SU-DHL-6 (cell line): ENCODE data around the gene PRKAB2.

Experiments
- H2AFZ ChIP-seq: fragments of 200-600 bp; sonication (generic); 2 replicates; pipeline ENCODE4 v1.6.1; 2014; ENCODE audit warnings: low read depth, mild to moderate bottlenecking, moderate library complexity, mixed read lengths, antibody characterized with exemption, low read length; ENCODE audit not compliant: severe bottlenecking
- H3F3A ChIP-seq: fragments of 200-600 bp; shearing (Covaris generic); 2 replicates; pipeline ENCODE4 v1.6.0; 2016; ENCODE audit warnings: antibody characterized with exemption, mild to moderate bottlenecking; ENCODE audit not compliant: insufficient read depth
- H3K27ac ChIP-seq: fragments of 200-600 bp; sonication (generic); 2 replicates; pipeline ENCODE4 v1.5.1; 2016; ENCODE audit warnings: low read depth, mild to moderate bottlenecking, low read length, moderate library complexity, mixed read lengths
- H3K27me3 ChIP-seq: fragments of 200-600 bp; sonication (generic), shearing (Covaris generic); 2 replicates; pipeline ENCODE4 v1.6.0; 2014; ENCODE audit warnings: mild to moderate bottlenecking, low read length
- H3K36me3 ChIP-seq: fragments of 200-600 bp; sonication (generic); 2 replicates; pipeline ENCODE4 v1.6.1; 2014; ENCODE audit warnings: mild to moderate bottlenecking, low read length, mixed read lengths
- H3K4me2 ChIP-seq: fragments of 300-600, 200-600 bp; shearing (Covaris generic), sonication (generic); 2 replicates; pipeline ENCODE4 v1.6.0; 2014; ENCODE audit warnings: low read length, low read depth, mild to moderate bottlenecking; ENCODE audit not compliant: poor library complexity, severe bottlenecking
- H3K4me3 ChIP-seq: fragments of 200-600 bp; sonication (generic); 2 replicates; pipeline ENCODE4 v1.5.1; 2014; ENCODE audit warnings: antibody characterized with exemption, low read length, mild to moderate bottlenecking, mixed read lengths; ENCODE audit not compliant: insufficient read depth, poor library complexity, severe bottlenecking
- H3K79me2 ChIP-seq: fragments of 200-600 bp; sonication (generic); 2 replicates; pipeline ENCODE4 v1.6.1; 2014; ENCODE audit warnings: mild to moderate bottlenecking, low read length, moderate library complexity; ENCODE audit not compliant: insufficient read depth
- H3K9ac ChIP-seq: fragments of 200-600 bp; sonication (generic); 2 replicates; pipeline ENCODE4 v1.7.0; 2014; ENCODE audit warnings: mild to moderate bottlenecking, low read length
- H3K9me2 ChIP-seq: fragments of 200-600 bp; sonication (generic); replicated peaks from 2 replicates; pipeline ENCODE4 v1.6.1; 2014; ENCODE audit warnings: low read length; ENCODE audit not compliant: insufficient read depth
- H3K9me3 ChIP-seq: fragments of 200-600 bp; sonication (generic); 2 replicates; pipeline ENCODE4 v1.6.1; 2014; ENCODE audit warnings: low read length, mixed read lengths; ENCODE audit not compliant: insufficient read depth
- H4K20me1 ChIP-seq: fragments of 200-600 bp; sonication (generic); 2 replicates; pipeline ENCODE4 v1.6.1; 2014; ENCODE audit warnings: low read depth, mild to moderate bottlenecking, antibody characterized with exemption, low read length, moderate library complexity, mixed read lengths
- CTCF ChIP-seq: fragments of 200-600 bp; sonication (generic); IDR thresholded peaks from one replicate; pipeline ENCODE4 v1.5.1; 2017; ENCODE audit warnings: antibody characterized with exemption, mild to moderate bottlenecking, low read length, moderate library complexity; ENCODE audit not compliant: insufficient read depth, poor library complexity, severe bottlenecking
- EZH2phosphoT487 ChIP-seq: fragments of 200-600 bp; sonication (generic), shearing (Covaris generic); conservative IDR thresholded peaks from 2 replicates; pipeline ENCODE4 v1.6.1; 2018; ENCODE audit warnings: mild to moderate bottlenecking, antibody characterized with exemption, low read length, moderate library complexity, mixed read lengths

The PRKAB2 gene

GRCh38 chr1:147216124-147216523 lies 43.9 kb upstream of the PRKAB2 start:
- H3K27ac ChIP-seq = no peak overlapping the region
- TF ChIP-seq CTCF (no peak), EZH2phosphoT487 (no peak)
- no peak overlapping the region for H3K9ac ChIP-seq
- H2AFZ ChIP-seq = no peak overlapping the region
- H3F3A ChIP-seq = no peaks in the 10 kb centered on the region
- no peaks in the 10 kb centered on the region for H3K36me3 ChIP-seq
- H3K27me3 ChIP-seq = no peaks in the 10 kb centered on the region
- no peak overlapping the region for H3K4me2 ChIP-seq
- H3K4me3 ChIP-seq = no peak overlapping the region
- no peaks in the 10 kb centered on the region for H3K9me2 ChIP-seq
- H3K79me2 ChIP-seq = no peaks in the 10 kb centered on the region
- no peaks in the 10 kb centered on the region for H4K20me1 ChIP-seq
- no peaks in the 10 kb centered on the region for H3K9me3 ChIP-seq

- no peaks in the 10 kb centered on the region for H3K9me2 ChIP-seq
- H3K9ac ChIP-seq = no peak overlapping the region
- H2AFZ ChIP-seq = no peak overlapping the region
- H3F3A ChIP-seq = no peaks in the 10 kb centered on the region
- H3K4me3 ChIP-seq = no peak overlapping the region
- no peaks in the 10 kb centered on the region for H3K36me3 ChIP-seq
- H3K9me3 ChIP-seq = no peaks in the 10 kb centered on the region
- no peak overlapping the region for H3K27ac ChIP-seq
- no peak for TF ChIP-seq CTCF
- no peak for TF ChIP-seq EZH2phosphoT487
- H3K79me2 ChIP-seq = no peaks in the 10 kb centered on the region
- H3K27me3 ChIP-seq = no peaks in the 10 kb centered on the region
- H4K20me1 ChIP-seq = no peaks in the 10 kb centered on the region
- H3K4me2 ChIP-seq = no peak overlapping the region
Observed at GRCh38 chr1:147215540-147215916, 43.3 kb upstream of the PRKAB2 start.

DNA sequence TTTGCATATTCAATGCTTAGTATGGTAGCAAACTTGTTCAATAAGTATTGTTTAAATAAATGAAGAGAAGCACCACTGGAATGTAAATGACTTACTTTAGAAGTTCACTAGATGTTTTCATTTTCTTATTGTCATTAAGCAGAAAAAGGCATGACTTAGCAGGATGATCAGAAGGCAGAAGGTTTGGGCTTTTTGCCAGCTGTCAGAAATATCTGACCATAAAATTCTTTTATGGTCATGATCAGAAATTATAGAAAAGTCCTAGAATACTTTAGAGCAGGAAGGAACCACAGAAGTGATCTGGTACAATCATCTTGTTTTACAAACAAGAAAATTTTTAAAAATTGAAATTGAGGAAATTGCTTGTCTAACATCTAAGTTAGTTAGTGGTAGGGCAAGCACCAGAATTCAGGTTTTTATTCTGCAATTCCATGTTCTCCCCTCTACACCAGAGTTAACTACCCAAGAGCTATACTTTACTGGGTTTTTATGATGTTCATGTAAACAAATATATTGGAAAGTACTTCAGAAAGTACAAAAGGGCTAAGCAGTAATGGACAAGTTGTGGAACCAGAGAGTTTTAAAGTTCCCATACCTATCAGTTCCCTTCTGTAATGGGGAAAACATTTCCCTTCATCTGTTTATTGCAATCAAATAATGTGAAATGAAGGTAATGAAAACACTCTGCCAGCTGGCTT lies 42.7 kb upstream of the PRKAB2 start:
- H3K27ac ChIP-seq = no peak overlapping the region

More for the DNA sequence above, 42.7 kb upstream of the PRKAB2 start:
- no peak overlapping the region for H2AFZ ChIP-seq
- no peaks in the 10 kb centered on the region for H4K20me1 ChIP-seq
- no peaks in the 10 kb centered on the region for H3K79me2 ChIP-seq
- no peak for TF ChIP-seq CTCF
- no peak for TF ChIP-seq EZH2phosphoT487
- H3K4me2 ChIP-seq = no peak overlapping the region
- H3K27me3 ChIP-seq = no peaks in the 10 kb centered on the region
- H3K9ac ChIP-seq = no peak overlapping the region
- H3K9me3 ChIP-seq = no peaks in the 10 kb centered on the region
- H3K36me3 ChIP-seq = no peaks in the 10 kb centered on the region
- no peak overlapping the region for H3K4me3 ChIP-seq
- no peaks in the 10 kb centered on the region for H3F3A ChIP-seq
- no peaks in the 10 kb centered on the region for H3K9me2 ChIP-seq
